ENCODE measurements around the gene PKP1.

Gene PKP1

DNA sequence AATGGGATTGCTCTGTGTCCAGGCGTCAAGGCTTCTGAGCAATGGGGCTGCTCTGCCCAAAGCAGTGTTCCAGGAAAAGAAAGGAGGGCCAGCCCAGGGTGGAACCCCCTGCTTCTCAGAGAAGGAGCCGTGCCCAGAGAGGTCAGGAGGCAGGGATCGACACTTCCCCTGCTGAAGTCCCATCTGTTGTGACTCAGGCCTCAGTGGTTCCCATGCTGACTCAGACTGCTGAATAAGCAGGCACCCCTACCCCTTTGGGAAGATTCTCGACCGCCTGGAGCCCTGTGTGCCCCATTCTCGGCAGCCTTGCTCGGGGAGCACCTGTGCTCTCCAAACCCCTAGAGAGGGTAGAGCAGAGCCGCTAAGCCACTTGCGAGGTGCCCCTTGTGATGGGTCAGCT lies 23.9 kb downstream of the PKP1 start:
- no peak for DNase-seq

GRCh38 chr1:201307760-201308499 lies 24.6 kb downstream of the PKP1 start:
- DNase-seq, result no peak

DNA sequence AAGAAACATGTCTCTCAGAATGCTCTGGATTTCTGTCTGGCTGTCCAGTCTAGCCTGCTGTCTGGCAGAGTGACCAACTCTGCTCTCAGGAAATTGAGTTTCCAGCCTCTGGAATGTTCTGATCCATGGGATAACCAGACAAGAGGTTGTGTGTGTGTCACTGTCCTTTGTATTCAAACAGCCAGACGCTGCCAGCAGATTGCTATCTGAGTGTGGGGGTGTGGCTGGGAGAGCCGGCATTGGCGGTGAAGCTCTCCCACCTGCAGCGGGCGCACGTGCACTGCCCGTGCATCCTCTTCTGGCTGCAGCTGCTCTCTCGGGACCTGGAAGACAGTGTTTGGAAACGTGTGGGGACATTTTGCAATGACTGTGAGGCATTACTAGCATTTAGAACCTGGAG lies 26.1 kb downstream of the PKP1 start:
- peak in 16 of 56 donors; percentile 3 to 45 (median 10) for DNase-seq

- no peak for DNase-seq
Observed at GRCh38 chr1:201310251-201310985, 27.1 kb downstream of the PKP1 start.

DNA sequence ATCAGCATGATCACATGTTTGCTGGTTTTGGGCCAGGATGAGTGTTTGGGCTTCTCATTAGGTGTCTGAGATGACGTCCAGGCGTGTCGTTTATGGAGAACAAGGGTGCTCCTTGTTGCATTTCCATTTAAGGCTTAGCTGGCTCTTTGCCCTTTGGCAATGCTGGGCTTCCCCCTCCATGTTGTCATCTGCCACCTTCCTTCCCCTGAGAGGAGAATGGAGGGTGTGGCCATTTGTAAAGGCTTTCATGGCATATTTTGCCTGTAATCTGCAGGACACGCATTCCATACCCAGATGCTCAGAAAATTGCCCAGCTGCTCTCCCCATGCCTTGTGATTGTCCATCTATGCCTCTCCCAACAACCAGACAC lies 27.7 kb downstream of the PKP1 start:
- DNase-seq, result peak in 2 of 56 donors; percentile 31 to 32

GRCh38 chr1:201311356-201312011 lies 28.2 kb downstream of the PKP1 start:
- no peak for DNase-seq

- no peak for DNase-seq
Observed at GRCh38 chr1:201312298-201312697, 29.0 kb downstream of the PKP1 start.

- DNase-seq, result no peak
Observed at GRCh38 chr1:201313086-201313485, 29.8 kb downstream of the PKP1 start.

DNA sequence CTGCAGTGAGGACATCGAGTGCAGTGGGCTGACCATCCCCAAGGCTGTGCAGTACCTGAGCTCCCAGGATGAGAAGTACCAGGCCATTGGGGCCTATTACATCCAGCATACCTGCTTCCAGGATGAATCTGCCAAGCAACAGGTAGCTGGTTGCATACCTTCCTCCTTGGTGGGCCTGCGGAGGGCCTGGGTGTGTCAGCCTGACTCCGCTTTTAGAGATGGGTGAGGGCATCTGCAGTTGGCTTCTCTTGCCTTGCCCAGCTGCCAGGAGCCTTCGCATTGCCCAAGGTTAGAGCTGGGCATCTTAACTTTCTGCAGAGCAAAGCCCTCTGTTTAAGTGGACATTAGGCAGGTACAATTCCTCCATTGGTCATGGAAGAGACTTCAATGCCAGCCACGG lies 33.2 kb downstream of the PKP1 start:
- DNase-seq, result no peak

DNA sequence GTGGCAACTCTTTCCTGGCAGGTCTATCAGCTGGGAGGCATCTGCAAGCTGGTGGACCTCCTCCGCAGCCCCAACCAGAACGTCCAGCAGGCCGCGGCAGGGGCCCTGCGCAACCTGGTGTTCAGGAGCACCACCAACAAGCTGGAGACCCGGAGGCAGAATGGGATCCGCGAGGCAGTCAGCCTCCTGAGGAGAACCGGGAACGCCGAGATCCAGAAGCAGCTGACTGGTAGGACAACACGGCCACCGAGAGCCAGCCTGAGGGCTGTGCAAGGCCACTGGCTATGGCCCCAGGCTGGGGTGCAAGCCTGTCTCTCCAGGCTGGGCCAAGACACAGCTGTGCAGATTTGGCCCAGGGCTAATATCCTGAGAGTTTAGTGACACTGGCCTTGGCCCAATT lies 34.2 kb downstream of the PKP1 start:
- no peak for DNase-seq

- DNase-seq, result no peak
Observed at GRCh38 chr1:201318504-201319340, 35.4 kb downstream of the PKP1 start.

GRCh38 chr1:201319631-201320030 lies 36.3 kb downstream of the PKP1 start:
- no peak for DNase-seq

GRCh38 chr1:201320168-201320788 lies 37.0 kb downstream of the PKP1 start:
- no peak for DNase-seq

- no peak for DNase-seq
Observed at GRCh38 chr1:201321826-201322390, 38.6 kb downstream of the PKP1 start.

- no peak for DNase-seq
Observed at GRCh38 chr1:201322653-201323510, 39.6 kb downstream of the PKP1 start.

- DNase-seq, result no peak
Observed at GRCh38 chr1:201324306-201324705, 41.0 kb downstream of the PKP1 start.

DNA sequence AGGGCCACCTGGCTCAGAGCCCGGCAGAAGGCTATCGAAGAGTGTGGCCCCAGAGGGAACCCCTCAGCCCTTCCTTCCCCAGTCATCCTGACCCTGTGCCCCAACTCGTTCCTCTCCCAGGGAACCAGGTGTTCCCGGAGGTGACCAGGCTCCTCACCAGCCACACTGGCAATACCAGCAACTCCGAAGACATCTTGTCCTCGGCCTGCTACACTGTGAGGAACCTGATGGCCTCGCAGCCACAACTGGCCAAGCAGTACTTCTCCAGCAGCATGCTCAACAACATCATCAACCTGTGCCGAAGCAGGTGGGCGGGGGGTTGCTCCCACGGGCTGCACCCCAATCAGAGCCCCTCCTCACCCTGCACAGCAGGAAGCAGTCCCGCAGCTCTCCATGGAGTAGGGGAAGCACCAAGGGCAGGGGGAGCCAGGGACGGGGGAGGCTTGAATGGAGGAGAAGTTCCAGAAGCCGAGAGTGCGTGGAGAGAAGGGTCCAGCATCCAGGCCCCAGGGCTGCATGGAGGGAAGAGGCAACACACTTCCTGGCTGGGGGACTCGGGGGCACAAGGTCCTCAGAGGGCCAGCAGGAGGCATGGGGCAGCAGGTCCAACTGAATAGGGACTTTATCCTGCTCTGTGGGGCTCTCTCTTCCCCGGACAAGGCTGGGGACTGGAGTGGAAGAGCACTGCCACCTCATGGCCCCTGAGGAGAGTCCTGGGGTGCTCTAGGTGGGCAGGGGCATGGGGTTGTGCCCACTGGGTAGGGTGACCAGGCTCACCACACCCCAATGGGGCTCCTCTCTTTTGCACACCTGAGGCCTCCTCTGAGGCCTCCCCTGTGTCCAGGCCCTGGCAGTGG lies 41.7 kb downstream of the PKP1 start:
- no peak for DNase-seq

GRCh38 chr1:201325678-201326060 lies 42.4 kb downstream of the PKP1 start:
- no peak for DNase-seq

DNA sequence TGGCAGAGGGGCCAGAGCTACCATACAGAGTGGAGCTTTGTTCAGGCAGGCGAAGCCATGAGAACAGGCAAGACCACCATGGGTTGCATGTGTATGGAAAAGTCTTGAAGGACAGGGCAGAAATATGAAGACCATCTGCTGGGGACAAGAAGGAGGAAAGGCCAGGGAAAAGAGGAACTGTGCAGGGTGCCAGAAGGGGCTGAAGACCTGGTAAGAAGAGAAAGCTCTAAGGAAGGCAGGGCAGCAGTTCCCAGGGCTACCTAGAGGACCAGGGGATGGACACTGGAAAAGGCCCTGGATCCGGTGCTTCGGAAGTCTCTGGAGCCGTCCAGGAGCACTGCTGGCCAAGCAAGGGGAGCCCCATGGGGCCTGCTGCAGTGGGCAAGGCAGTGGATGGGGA lies 43.4 kb downstream of the PKP1 start:
- no peak for DNase-seq
